ENCODE measurements around the gene MAGEA4.

- TF ChIP-seq ESRRG (CRISPR knock-in tag; IDR thresholded peaks at IDR 0.05) (no peak), PPARA (CRISPR knock-in tag; IDR thresholded peaks at IDR 0.05; ENCODE audit: borderline replicate concordance) (no peak), ISL1 (CRISPR knock-in tag; IDR thresholded peaks at IDR 0.05) (no peak), PATZ1 (CRISPR knock-in tag; IDR thresholded peaks at IDR 0.05; ENCODE audit: borderline replicate concordance) (no peak), TOX (CRISPR knock-in tag; IDR thresholded peaks at IDR 0.05; ENCODE audit: borderline replicate concordance) (no peak), ZFP3 (CRISPR knock-in tag; IDR thresholded peaks at IDR 0.05) (no peak), SNAI2 (CRISPR knock-in tag; IDR thresholded peaks at IDR 0.05) (no peak), CSDC2 (CRISPR knock-in tag; IDR thresholded peaks at IDR 0.05) (no peak), ZNF70 (CRISPR knock-in tag; IDR thresholded peaks at IDR 0.05) (no peak), TCF4 (CRISPR knock-in tag; IDR thresholded peaks at IDR 0.05; ENCODE audit: borderline replicate concordance) (no peak), POU6F1 (CRISPR knock-in tag; IDR thresholded peaks at IDR 0.05; ENCODE audit: borderline replicate concordance, low read depth) (no peak), ARNTL (CRISPR knock-in tag; IDR thresholded peaks at IDR 0.05; ENCODE audit: borderline replicate concordance, low read depth) (no peak), RARB (CRISPR knock-in tag; IDR thresholded peaks at IDR 0.05) (no peak)
- TF ChIP-seq, protein P1, sequence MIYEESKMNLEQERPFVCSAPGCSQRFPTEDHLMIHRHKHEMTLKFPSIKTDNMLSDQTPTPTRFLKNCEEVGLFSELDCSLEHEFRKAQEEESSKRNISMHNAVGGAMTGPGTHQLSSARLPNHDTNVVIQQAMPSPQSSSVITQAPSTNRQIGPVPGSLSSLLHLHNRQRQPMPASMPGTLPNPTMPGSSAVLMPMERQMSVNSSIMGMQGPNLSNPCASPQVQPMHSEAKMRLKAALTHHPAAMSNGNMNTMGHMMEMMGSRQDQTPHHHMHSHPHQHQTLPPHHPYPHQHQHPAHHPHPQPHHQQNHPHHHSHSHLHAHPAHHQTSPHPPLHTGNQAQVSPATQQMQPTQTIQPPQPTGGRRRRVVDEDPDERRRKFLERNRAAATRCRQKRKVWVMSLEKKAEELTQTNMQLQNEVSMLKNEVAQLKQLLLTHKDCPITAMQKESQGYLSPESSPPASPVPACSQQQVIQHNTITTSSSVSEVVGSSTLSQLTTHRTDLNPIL (CRISPR knock-in tag; IDR thresholded peaks at IDR 0.05; ENCODE audit: low read depth) = no peak
Measured at GRCh38 chrX:151912780-151913179, at the start of gene MAGEA4.

All from SK-N-SH treated with all-trans-retinoic acid at 6 μM for 48 hours (cell line).